Spinal cord (tissue), 10 donors: Measurements from ENCODE around the gene DUS1L. TPM values are rescaled to one million over a fixed set of nuclear protein-coding genes. Genes with fewer than 3 reads are reported as not detected.
"Not testable (repeated sequence)": the region's sequence is repeated elsewhere in the genome, so short reads cannot be mapped to it uniquely, and the experiment has no call there.

Experiments
- DNase-seq, 6 donors: peaks; one replicate each; pipeline versions ENCODE4 v3.0.0 to v3.0.0-alpha.2; 2013 to 2015; ENCODE audit warnings: low spot score in 6 of 6, low read depth in 4 of 6
- H3K27ac ChIP-seq: one replicate; pipeline ENCODE4 v1.5.1; 2013; ENCODE audit warnings: low read depth, low read length, control low read depth
- H3K27me3 ChIP-seq: one replicate; pipeline ENCODE4 v1.6.1; 2013; ENCODE audit warnings: low read length; ENCODE audit not compliant: control insufficient read depth, insufficient read depth
- H3K36me3 ChIP-seq: one replicate; pipeline ENCODE4 v1.6.1; 2013; ENCODE audit warnings: low read length; ENCODE audit not compliant: control insufficient read depth, insufficient read depth
- H3K4me1 ChIP-seq: one replicate; pipeline ENCODE4 v1.6.1; 2013; ENCODE audit warnings: low read length; ENCODE audit not compliant: control insufficient read depth, insufficient read depth
- H3K4me3 ChIP-seq: one replicate; pipeline ENCODE4 v1.5.1; 2013; ENCODE audit warnings: low read depth, low read length, control low read depth
- H3K9me3 ChIP-seq: one replicate; pipeline ENCODE4 v1.6.1; 2013; ENCODE audit warnings: low read length; ENCODE audit not compliant: control insufficient read depth, insufficient read depth
- WGBS: methylation state at CpG from one replicate; pipeline ENCODE4 v1.1.5; 2013; ENCODE audit warnings: missing lambda C conversion rate; ENCODE audit not compliant: insufficient coverage; 5-methylcytosine and 5-hydroxymethylcytosine counted together
- polyA plus RNA-seq, 2 donors: library from polyadenylated mRNA; unstranded; fragments of 120-200 nt; gene quantifications; one replicate each; pipeline ENCODE4 v1.2.1, GENCODE V29; 2013; ENCODE audit not compliant: insufficient read length in 2 of 2
- total RNA-seq, 2 donors: library from RNA; depleted of rRNA in 1 of 2; stranded (reverse); fragments of 120-200 nt in 1 of 2; fragments of >200 nt in 1 of 2; gene quantifications; one replicate each; pipeline versions ENCODE4 v1.2.3 to v1.2.4, GENCODE V29; 2013 to 2014
- donor health status: healthy.

DUS1L gene
- total and polyA plus RNA-seq, 4 donors: 18.9 to 85.1 (median 57.7) TPM

DNA sequence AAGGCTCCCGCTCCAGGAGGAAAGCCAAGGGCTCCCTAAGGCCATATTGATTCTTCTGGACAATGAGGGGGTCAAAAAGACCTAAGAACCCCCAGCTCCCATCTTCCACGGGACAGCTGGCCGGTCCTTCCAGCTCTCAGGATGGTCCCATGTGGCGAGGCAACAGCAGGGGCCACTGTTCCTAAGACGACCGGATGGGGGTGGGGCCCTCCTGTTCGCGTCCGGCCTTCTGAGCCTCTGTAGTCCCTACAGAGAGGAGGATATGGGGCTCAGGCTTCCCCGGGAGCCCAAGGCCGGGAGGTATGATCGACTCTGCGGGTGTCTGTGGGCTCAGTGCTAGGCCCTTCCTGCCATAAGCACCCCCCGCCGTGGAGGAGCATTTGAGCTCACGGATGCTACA is 22.1 kb downstream of the DUS1L start:
- H3K4me1 ChIP-seq: no peaks in the 10 kb centered on the region
- 45% methylated on average over 15 of the region's 16 CpGs for WGBS
- no peak for DNase-seq

GRCh38 chr17:82042649-82043048 is 23.0 kb downstream of the DUS1L start:
- Histone ChIP-seq H3K36me3 (peaks cover 15% of the 10 kb centered on the region), H3K9me3 (no peaks in the 10 kb centered on the region), H3K4me3 (no peak overlapping the region), H3K4me1 (peaks cover 8% of the 10 kb centered on the region), H3K27me3 (no peaks in the 10 kb centered on the region), H3K27ac (no peak overlapping the region)
- WGBS: 92% methylated on average over 9 of the region's 9 CpGs
- DNase-seq: no peak

More for the DNA sequence above, 22.1 kb downstream of the DUS1L start:
- Histone ChIP-seq H3K9me3 (no peaks in the 10 kb centered on the region), H3K4me3 (no peak overlapping the region), H3K27me3 (no peaks in the 10 kb centered on the region), H3K27ac (no peak overlapping the region), H3K36me3 (peaks cover 24% of the 10 kb centered on the region)

GRCh38 chr17:82041144-82041814 is 24.3 kb downstream of the DUS1L start:
- Histone ChIP-seq H3K4me3 (no peak overlapping the region), H3K27me3 (no peaks in the 10 kb centered on the region), H3K36me3 (peaks cover 10% of the 10 kb centered on the region), H3K9me3 (no peaks in the 10 kb centered on the region), H3K27ac (no peak overlapping the region), H3K4me1 (peaks cover 16% of the 10 kb centered on the region)
- WGBS: 70% methylated on average over 6 of the region's 17 CpGs
- no peak for DNase-seq

- no peak overlapping the region for H3K27ac ChIP-seq
- 92% methylated on average over 8 of the region's 8 CpGs for WGBS
- H3K9me3 ChIP-seq: no peaks in the 10 kb centered on the region
- H3K36me3 ChIP-seq: peaks cover 16% of the 10 kb centered on the region
- H3K27me3 ChIP-seq: no peaks in the 10 kb centered on the region
- DNase-seq: no peak
- H3K4me3 ChIP-seq: no peak overlapping the region
- H3K4me1 ChIP-seq: peaks cover 25% of the 10 kb centered on the region
Observed at GRCh38 chr17:82039695-82040299, 25.8 kb downstream of the DUS1L start.

DNA sequence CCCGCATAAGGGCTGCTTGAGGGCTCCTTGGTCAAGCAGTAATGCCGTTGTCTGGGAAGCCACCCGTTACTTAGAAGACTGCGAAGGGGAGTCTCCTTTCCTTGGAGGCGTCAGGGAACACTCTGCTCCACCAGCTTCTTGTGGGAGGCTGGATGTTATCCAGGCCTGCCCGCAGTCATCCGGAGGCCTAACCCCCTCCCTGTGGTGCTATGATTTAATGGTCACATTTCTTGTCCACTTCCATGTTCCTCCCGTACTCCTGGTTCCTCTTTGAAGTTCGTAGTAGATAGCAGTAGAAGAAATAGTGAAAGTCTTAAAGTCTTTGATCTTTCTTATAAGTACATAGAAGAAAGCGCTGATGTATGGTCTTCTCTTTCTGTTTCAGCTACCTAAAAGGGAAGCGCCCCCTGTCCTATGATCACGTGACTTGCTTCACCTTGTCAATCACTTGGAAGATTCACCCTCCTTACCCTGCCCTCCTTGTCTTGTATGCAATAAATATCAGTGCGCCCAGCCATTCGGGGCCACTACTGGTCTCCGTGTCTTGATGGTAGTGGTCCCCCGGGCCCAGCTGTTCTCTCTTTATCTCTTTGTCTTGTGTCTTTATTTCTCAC is 26.7 kb downstream of the DUS1L start:
- H3K27me3 ChIP-seq, DNase-seq: not testable (repeated sequence)
- WGBS: 91% methylated on average over 6 of the region's 16 CpGs

DNA sequence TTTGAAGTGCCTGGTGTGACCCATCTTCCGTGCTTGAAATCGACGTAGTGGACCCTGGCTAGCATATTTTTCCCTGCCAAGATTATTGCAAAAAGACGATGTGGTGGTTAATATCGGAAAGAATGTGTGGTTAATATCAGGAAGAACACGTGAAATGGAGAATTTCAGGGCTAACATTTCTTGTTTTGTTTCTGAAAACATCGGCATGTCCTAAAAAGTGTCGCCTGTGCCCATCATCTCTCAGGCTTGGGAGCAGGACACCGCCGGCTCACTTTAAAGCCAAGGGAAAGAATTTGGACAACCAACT is 27.8 kb downstream of the DUS1L start:
- no peaks in the 10 kb centered on the region for H3K27me3 ChIP-seq
- peak overlapping the region; percentile 84 for H3K27ac ChIP-seq
- peaks cover 38% of the 10 kb centered on the region for H3K4me1 ChIP-seq
- no peaks in the 10 kb centered on the region for H3K9me3 ChIP-seq
- no peak for DNase-seq
- WGBS: 17% methylated on average over 9 of the region's 10 CpGs
- peak overlapping the region; percentile 50 for H3K4me3 ChIP-seq
- peaks cover 35% of the 10 kb centered on the region for H3K36me3 ChIP-seq

More for the DNA sequence above, 26.7 kb downstream of the DUS1L start:
- H3K27ac ChIP-seq, H3K9me3 ChIP-seq, H3K4me3 ChIP-seq: not testable (repeated sequence)
- Histone ChIP-seq H3K36me3 (peaks cover 25% of the 10 kb centered on the region), H3K4me1 (peaks cover 31% of the 10 kb centered on the region)

DNA sequence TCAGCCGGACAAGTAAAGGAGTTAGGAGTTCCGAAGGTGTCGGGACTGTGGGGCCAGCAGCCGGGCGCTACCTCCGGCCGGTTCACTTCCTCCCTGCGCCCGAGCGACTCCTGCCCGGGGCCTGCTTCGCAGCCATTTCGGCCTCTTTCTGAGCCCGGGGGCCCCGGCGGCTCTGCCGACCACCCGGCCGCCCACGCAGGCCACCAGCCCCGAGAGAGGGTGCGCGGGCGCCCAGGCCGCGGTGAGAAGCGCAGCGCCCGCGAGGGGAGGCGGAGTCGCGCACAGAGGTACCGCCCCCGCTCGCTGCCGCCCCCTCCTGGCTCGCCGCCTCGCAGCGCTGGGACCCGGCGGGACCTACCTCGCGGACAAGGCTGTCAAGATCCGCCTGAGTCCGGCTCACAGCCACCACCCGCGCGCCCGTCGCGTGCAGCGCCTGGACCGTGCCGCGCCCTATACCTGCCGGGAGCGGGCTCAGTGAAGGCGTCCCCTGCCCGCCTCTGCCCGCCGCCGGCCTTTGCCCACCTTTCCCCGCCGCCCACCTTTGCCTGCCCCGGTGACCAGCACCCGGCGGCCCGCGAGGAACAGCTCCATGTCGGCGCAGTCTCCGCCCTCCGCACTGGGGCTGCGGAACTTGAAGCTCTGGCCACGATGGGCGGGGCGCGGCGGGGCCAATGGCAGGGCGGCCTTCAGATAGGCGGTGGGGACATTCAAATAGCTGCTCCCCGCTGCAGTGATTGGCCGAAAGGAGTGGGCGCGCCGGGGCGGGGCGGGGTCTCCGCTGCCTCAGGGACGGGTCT is 28.3 kb downstream of the DUS1L start, which contains the start of gene DCXR:
Gene DCXR (minus strand): TSS at position 606 of the 797 bp plus-strand sequence. CDS start 15 bp downstream, at position 591.
- Histone ChIP-seq H3K27ac (peak within 1 kb of the TSS; percentile 84), H3K4me3 (peak within 1 kb of the TSS; percentile 65), H3K36me3 (peaks cover 41% of the 10 kb centered on the region), H3K27me3 (no peaks in the 10 kb centered on the region), H3K9me3 (no peaks in the 10 kb centered on the region), H3K4me1 (peaks cover 44% of the 10 kb centered on the region)
- WGBS: under 1% methylated on average over 92 of the region's 92 CpGs
- peak; percentile 78 to 98 (median 90) for DNase-seq

- H3K4me3 ChIP-seq: peak overlapping the region; percentile 65
- H3K27me3 ChIP-seq: no peaks in the 10 kb centered on the region
- DNase-seq: no peak
- 38% methylated on average over 23 of the region's 23 CpGs for WGBS
- peaks cover 49% of the 10 kb centered on the region for H3K4me1 ChIP-seq
- H3K9me3 ChIP-seq: no peaks in the 10 kb centered on the region
- H3K27ac ChIP-seq: peak overlapping the region; percentile 84
- H3K36me3 ChIP-seq: peaks cover 42% of the 10 kb centered on the region
Observed at GRCh38 chr17:82036634-82037091, 28.9 kb downstream of the DUS1L start.

DNA sequence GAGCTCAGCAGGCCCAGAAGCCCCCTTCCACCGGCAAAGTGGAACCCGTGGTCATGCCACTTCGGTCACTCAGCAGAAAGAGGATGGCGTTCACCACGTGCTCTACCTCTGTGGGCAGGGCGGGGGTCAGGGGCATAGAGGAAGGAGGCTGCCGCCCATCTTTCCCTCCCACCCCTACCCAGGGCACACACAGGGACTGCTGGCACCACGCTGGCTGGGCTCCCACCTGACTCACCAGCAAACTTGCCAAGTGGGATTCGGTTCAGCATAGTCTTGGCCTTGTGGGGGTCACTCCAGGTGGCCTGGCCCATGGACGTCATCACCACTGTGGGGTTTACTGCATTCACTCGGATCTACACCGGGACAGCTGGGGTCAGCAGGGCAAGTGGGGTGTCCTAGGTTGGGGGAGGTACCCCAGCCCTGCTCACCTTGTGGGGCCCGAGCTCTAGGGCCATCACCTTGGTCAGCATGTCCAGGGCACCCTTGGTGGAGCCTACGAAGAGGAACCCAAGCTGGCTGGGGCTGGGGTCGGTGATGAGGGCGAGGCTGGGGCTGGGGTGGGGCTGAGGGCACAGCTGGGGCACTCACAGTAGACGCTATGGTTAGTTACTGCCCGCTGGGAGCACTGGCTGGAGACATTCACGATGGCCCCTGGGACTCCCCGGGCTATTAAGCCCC is 29.5 kb downstream of the DUS1L start:
- no peaks in the 10 kb centered on the region for H3K27me3 ChIP-seq
- H3K27ac ChIP-seq: peak overlapping the region; percentile 84
- no peaks in the 10 kb centered on the region for H3K9me3 ChIP-seq
- H3K36me3 ChIP-seq: peaks cover 42% of the 10 kb centered on the region
- peak overlapping the region; percentile 65 for H3K4me3 ChIP-seq
- WGBS: 83% methylated on average over 18 of the region's 20 CpGs
- DNase-seq: no peak
- H3K4me1 ChIP-seq: peaks cover 50% of the 10 kb centered on the region
